Right lobe of liver (tissue), 6 donors: ENCODE data around the gene CDH18. TPM values are rescaled to one million over a fixed set of nuclear protein-coding genes. Genes with fewer than 3 reads are reported as not detected.

ENCODE experiments used
- ATAC-seq, 4 donors: fragments of 200-7000 bp; cut with Tn5 transposase; one replicate each; pipeline ENCODE4 v1.9.1; 2020; ENCODE audit warnings: mild to moderate bottlenecking in 4 of 4, moderate library complexity in 4 of 4
- DNase-seq, 3 donors: peaks; one replicate each; pipeline ENCODE4 v3.0.0-alpha.2; 2020
- H3K27ac ChIP-seq, 3 donors: fragments of 200-600 bp; one replicate each; pipeline ENCODE4 v1.8.0; 2022
- H3K27me3 ChIP-seq, 2 donors: fragments of 200-600 bp; one replicate each; pipeline ENCODE4 v1.8.0; 2022
- H3K36me3 ChIP-seq, 4 donors: fragments of 200-600 bp; sonication (generic) in 1 of 4; one replicate each; pipeline versions ENCODE4 v1.5.1 to v1.8.0; 2017 to 2022; ENCODE audit warnings: control low read depth in 1 of 4
- H3K4me1 ChIP-seq, 4 donors: fragments of 200-600 bp; sonication (generic) in 1 of 4; one replicate each; pipeline versions ENCODE4 v1.5.1 to v1.8.0; 2017 to 2022; ENCODE audit warnings: control low read depth in 1 of 4
- H3K4me3 ChIP-seq, 3 donors: fragments of 200-600 bp; one replicate each; pipeline ENCODE4 v1.8.0; 2022
- H3K9me3 ChIP-seq, 4 donors: fragments of 200-600 bp; sonication (generic) in 1 of 4; one replicate each; pipeline versions ENCODE4 v1.5.1 to v1.8.0; 2017 to 2022; ENCODE audit warnings: control low read depth in 1 of 4
- CTCF ChIP-seq, 4 donors: fragments of 200-600 bp in 3 of 4; fragments of 450-650 bp in 1 of 4; IDR thresholded peaks; one replicate each; pipeline versions ENCODE4 v1.5.1 to v1.8.0; 2016 to 2022; ENCODE audit warnings: antibody characterized with exemption in 4 of 4, mild to moderate bottlenecking in 2 of 4
- POLR2A ChIP-seq: fragments of 450-650 bp; IDR thresholded peaks from one replicate; pipeline ENCODE4 v1.6.1; 2017; ENCODE audit warnings: antibody characterized with exemption, mild to moderate bottlenecking
- WGBS: methylation state at CpG from one replicate; pipeline ENCODE4 v1.1.6; 2018; ENCODE audit warnings: low coverage, low lambda C conversion rate; ENCODE audit not compliant: insufficient coverage; ENCODE audit errors: missing lambda C conversion rate; 5-methylcytosine and 5-hydroxymethylcytosine counted together
- intact Hi-C, 2 donors: fragments of 100-400 bp; cut with DNase I; formaldehyde crosslinking; loops; one replicate each; pipeline versions ENCODE4 v1.11.2 to v1.14.1; 2022
- total RNA-seq, 6 experiments: library from RNA; depleted of rRNA in 2 of 6; stranded (reverse); fragments of >200 nt in 2 of 6; fragmentation: NEBNext Ultra II Directional in 3 of 6; extraction: Animal tissue kit (Norgen Biotek cat#: 25700) in 3 of 6; gene quantifications; one replicate each; pipeline versions ENCODE4 v1.1.0 to v1.2.4, GENCODE V29; 2016 to 2023
- donor health status: DM: no; HTN: yes; CAD: no.
- donor health status: DM: no; HTN: no; CAD: no.
- donor health status: DM: no; HTN: no; CAD: no.
- donor health status: DM: no; HTN: yes; CAD: no.
- donor health status: DM: no; HTN: yes; CAD: no.

The CDH18 gene
- total RNA-seq, 6 experiments from 2014 or later = not detected

- intact Hi-C loops = no loop called here
- Histone ChIP-seq H3K27me3 (no peaks in the 10 kb centered on the region), H3K4me3 (no peak overlapping the region), H3K4me1 (no peaks in the 10 kb centered on the region), H3K27ac (no peak overlapping the region), H3K9me3 (no peaks in the 10 kb centered on the region), H3K36me3 (no peaks in the 10 kb centered on the region)
- no peak for TF ChIP-seq POLR2A
- TF ChIP-seq CTCF (IDR thresholded peaks at IDR 0.05) = no peak
- 73% methylated on average over 5 of the region's 5 CpGs for WGBS
- DNase-seq (no peak), ATAC-seq (no peak)
Measured at GRCh38 chr5:19701731-19702130, 286.3 kb downstream of the CDH18 start.

GRCh38 chr5:19694949-19695611 lies 292.9 kb downstream of the CDH18 start:
- DNase-seq (no peak), ATAC-seq (no peak)
- H3K4me3 ChIP-seq = no peak overlapping the region
- no peak overlapping the region for H3K27ac ChIP-seq
- intact Hi-C loops = no loop called here
- H3K27me3 ChIP-seq = no peaks in the 10 kb centered on the region
- H3K36me3 ChIP-seq = no peaks in the 10 kb centered on the region
- no peaks in the 10 kb centered on the region for H3K4me1 ChIP-seq
- TF ChIP-seq POLR2A (no peak), CTCF (IDR thresholded peaks at IDR 0.05) (no peak)
- 31% methylated on average over 4 of the region's 4 CpGs for WGBS
- H3K9me3 ChIP-seq = no peaks in the 10 kb centered on the region

- 46% methylated on average over 1 of the region's 1 CpG for WGBS
- Histone ChIP-seq H3K27me3 (no peaks in the 10 kb centered on the region), H3K9me3 (no peaks in the 10 kb centered on the region), H3K4me3 (no peak overlapping the region), H3K36me3 (no peaks in the 10 kb centered on the region), H3K4me1 (no peaks in the 10 kb centered on the region), H3K27ac (no peak overlapping the region)
- TF ChIP-seq POLR2A (no peak), CTCF (IDR thresholded peaks at IDR 0.05) (no peak)
- intact Hi-C loops = no loop called here
- ATAC-seq (no peak), DNase-seq (no peak)
Measured at GRCh38 chr5:19690978-19691377, 297.0 kb downstream of the CDH18 start.

GRCh38 chr5:19685473-19685872 lies 302.5 kb downstream of the CDH18 start:
- ATAC-seq (no peak), DNase-seq (no peak)
- TF ChIP-seq CTCF (IDR thresholded peaks at IDR 0.05) = no peak
- no peak for TF ChIP-seq POLR2A
- H3K27ac ChIP-seq = no peak overlapping the region
- H3K9me3 ChIP-seq = no peaks in the 10 kb centered on the region
- intact Hi-C loops = no loop called here
- no peak overlapping the region for H3K4me3 ChIP-seq
- H3K27me3 ChIP-seq = no peaks in the 10 kb centered on the region
- H3K4me1 ChIP-seq = no peaks in the 10 kb centered on the region
- WGBS = 43% methylated on average over 3 of the region's 3 CpGs
- no peaks in the 10 kb centered on the region for H3K36me3 ChIP-seq

GRCh38 chr5:19676895-19677294 lies 311.1 kb downstream of the CDH18 start:
- Histone ChIP-seq H3K9me3 (no peaks in the 10 kb centered on the region), H3K4me1 (no peaks in the 10 kb centered on the region), H3K27me3 (no peaks in the 10 kb centered on the region), H3K27ac (no peak overlapping the region), H3K36me3 (no peaks in the 10 kb centered on the region), H3K4me3 (no peak overlapping the region)
- no peak for TF ChIP-seq CTCF (IDR thresholded peaks at IDR 0.05)
- no peak for TF ChIP-seq POLR2A
- intact Hi-C loops = no loop called here
- ATAC-seq = no peak
- WGBS = 40% methylated on average over 3 of the region's 3 CpGs
- no peak for DNase-seq
